ENCODE results near the gene TNNI3K.

Gene TNNI3K

GRCh38 chr1:74395571-74395970, 160.4 kb downstream of the TNNI3K start:
- DNase-seq = no peak

- no peak for DNase-seq
Observed at GRCh38 chr1:74396462-74396861, 161.3 kb downstream of the TNNI3K start.

DNA sequence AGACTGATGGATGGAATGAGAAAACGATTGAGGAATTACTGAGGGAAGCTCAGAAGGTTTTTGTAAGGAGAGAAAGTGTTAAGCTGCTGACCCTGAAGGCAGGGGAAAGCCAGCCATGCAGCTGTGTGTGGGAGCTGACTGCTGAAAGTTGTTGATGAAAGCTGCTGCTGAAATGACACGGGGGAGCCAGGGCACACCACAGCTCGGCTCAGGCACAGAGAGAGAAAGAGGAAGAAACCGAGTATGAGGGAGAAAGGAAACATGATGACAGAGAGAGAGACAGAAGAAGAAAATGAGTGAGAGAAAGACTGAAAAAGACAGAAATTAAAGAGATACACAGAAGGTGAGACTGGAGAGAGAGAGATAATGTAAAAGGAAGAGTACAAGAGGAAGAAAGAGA, 161.7 kb downstream of the TNNI3K start:
- DNase-seq = no peak

DNA sequence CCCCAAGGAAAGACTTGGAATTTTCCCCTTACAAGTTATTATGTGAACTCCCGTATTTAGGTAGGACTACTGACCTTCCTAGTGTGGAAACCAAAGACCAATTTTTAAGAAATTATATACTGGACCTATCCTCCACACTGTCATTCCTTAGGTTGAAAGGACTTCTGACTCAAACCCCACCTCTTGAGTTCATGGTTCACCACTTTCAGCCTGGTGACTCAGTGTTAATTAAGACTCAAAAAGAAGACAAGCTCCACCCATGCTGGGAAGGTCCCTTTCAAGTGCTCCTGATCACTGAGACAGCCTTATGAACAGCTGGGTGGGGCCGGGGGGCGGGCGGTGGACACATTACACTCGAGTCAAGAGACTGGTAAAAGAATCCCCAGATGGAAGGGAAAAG, 164.1 kb downstream of the TNNI3K start:
- no peak for DNase-seq

- DNase-seq = no peak
Observed at GRCh38 chr1:74402873-74403272, 167.7 kb downstream of the TNNI3K start.

- DNase-seq = no peak
Observed at GRCh38 chr1:74403606-74404005, 168.4 kb downstream of the TNNI3K start.

DNA sequence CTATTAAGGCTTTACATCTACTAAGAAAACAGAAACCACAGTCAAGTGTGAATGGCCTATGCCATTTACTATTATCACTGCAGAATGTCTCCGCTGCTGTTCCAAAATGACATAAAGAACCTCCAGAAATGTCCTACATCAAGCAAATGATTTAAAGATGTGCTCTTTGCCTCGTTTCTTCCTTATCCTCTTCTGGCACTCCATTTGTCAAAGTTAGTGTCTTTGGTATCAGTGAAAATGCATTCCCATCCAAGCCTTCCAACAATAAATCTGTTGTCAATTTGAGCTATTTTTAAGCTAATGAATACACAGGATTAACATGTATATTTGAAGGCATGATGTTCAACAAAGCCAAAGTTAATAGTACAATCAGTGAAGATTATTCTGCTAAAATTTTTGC, 171.6 kb downstream of the TNNI3K start:
- DNase-seq = no peak

GRCh38 chr1:74407902-74408301, 172.7 kb downstream of the TNNI3K start:
- DNase-seq = no peak

DNA sequence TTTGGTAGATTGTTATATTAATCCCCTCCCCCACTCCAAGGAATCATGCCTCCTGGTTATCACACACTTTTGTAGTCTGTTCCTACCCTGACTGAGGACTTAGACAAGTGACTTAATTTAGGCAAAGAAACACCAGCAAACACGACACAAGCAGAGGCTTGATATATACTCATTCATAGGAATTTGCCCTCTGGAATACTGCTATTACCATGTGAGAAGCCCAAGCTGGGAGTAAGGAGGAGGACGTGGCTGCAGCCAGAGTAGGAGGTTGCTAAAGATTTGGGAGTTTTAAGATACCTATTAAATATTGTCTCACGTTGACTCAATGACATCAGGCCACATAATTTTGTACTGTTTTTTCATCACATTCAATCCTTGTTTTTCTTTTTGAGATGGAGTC, 177.1 kb downstream of the TNNI3K start:
- no peak for DNase-seq

DNA sequence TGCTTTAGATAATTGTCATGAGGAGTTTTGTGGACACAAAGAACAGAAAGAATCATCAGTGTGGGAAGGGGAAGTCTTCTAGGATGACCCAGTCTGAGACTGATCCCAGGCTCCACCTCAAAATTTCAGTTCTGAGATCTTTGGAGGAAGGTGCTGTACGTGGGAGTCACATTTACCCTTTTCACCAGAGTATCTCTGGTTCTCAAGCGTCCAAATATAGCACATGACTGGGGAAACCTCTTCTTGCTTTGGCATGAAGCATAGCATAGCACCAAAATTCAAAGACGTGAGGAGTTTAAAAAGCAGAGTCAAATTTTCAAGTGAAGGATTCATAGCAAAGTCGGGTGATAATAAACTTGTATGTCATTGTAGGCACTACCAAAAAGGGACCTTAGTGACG, 180.7 kb downstream of the TNNI3K start:
- no peak for DNase-seq

- DNase-seq = no peak
Observed at GRCh38 chr1:74419611-74420010, 184.4 kb downstream of the TNNI3K start.

GRCh38 chr1:74420467-74420866, 185.3 kb downstream of the TNNI3K start:
- DNase-seq = no peak

GRCh38 chr1:74422421-74423292, 187.5 kb downstream of the TNNI3K start:
- DNase-seq = no peak

GRCh38 chr1:74423471-74423870, 188.3 kb downstream of the TNNI3K start:
- no peak for DNase-seq

- no peak for DNase-seq
Observed at GRCh38 chr1:74425676-74426075, 190.5 kb downstream of the TNNI3K start.

DNA sequence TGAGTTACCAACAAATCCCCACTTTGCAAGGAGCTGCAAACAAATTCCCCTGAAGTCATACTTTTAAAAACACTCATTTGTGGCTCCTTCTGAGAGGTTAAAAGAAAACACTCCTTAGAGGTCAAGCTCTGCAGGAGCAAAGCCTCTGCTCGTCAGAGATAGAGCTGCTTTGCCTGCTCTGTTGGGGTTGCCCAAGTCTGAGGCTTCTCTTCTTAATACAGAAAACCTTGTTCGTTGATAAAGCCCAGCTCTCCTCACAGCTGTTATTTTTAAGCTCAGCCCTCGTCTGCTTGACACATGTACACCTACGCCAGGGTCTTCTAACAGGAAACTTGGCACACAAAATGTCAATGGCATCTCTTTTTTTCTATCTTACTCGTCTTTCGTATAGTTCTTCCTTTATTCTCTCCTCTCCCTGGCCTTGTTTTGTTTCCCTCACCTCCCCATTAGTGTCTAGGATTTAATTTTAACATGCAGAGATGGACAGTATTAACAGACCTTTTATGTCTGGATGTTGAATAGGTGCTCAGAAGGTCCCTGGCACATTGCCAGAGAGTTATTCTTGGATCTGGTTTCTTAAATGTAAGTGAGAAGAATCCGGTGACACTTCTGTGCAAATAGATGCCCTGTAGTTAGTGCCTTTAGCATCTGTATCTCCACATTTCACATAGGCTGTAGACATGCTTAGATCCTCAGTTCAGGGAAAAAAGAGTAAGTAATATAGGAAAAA, 191.2 kb downstream of the TNNI3K start:
- no peak for DNase-seq

DNA sequence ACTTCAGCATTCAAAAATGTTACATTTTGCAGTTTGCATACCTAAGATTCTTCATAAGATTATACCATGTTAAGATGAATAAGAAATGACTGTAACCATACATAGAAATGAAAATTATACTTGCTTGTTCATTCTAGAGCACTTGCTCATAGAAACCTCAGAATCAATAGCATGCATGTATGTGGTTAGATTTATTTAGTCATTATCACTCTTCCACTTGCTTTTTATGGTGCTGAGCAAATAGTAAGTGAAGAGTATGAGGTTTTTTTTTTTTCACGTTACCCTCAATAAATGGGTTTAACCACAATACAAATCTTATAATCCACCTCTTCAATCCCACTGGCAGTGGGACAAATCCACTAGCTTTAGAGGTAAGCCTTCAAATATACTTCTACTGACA, 192.5 kb downstream of the TNNI3K start:
- no peak for DNase-seq

- no peak for DNase-seq
Observed at GRCh38 chr1:74429580-74429979, 194.4 kb downstream of the TNNI3K start.

DNA sequence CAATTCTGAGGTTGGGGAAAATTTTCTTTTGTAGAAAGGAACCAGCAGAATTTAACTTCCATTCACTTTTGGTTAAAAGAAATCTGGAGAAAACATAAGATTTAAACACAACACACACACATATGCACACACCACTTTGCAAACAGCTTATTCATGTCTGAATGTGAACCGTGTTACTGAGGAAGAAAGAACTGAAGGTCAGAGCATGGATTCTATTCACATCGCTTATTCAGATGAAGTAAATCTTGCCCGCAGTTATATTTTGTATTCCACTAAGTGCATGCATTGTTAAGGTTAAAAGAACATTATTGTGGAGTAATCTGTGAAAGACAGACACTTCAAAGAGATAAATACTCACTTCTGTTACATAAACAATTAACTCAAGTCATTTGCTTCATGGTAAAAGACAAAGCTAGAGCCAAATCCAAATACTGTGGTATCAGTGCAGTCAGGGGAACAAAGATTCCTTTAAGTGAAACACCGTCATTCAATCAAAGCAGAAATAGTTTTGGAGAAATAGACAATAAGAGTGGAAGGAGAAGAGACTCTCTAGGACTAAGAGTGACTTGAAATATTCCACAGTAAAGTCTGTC, 195.3 kb downstream of the TNNI3K start:
- DNase-seq = no peak

GRCh38 chr1:74431531-74431930, 196.3 kb downstream of the TNNI3K start:
- DNase-seq = no peak

DNA sequence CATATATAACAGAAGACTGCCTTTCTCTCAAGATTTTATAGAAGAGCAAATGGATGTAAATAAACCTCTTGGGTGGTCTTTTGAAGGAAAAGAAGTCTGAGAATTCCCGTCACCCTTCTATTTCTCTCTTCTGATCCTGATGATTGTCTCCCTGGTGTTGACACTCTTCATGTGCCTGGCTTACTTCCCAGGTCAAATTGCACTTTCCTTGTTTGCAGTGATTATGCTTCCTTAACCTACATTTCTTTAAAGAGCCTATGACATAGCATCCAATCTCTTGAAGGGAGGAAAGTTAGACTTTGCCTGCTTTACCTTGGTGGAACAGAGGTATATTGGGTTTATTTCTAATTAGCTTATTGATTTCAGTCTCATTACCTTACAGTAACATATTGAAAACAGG, 197.1 kb downstream of the TNNI3K start:
- no peak for DNase-seq

DNA sequence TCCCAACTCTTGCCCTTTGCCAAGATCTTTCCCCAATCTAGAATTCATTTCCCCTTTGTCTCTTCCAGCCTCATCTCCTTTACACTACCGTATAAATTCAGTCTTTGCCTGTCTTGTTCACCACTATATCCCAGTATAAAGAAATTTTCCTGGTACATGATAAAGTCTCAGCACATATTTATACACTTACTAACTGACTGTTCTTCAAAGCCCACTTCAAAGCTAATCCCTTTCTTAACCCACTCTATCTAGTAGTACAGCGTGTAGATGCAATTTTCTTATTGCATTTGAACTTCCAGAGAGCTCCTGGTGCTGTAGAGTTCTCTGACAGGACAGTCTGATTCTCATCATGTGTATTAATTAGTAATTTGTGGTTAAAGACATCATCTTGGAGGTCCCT, 199.1 kb downstream of the TNNI3K start:
- no peak for DNase-seq

DNA sequence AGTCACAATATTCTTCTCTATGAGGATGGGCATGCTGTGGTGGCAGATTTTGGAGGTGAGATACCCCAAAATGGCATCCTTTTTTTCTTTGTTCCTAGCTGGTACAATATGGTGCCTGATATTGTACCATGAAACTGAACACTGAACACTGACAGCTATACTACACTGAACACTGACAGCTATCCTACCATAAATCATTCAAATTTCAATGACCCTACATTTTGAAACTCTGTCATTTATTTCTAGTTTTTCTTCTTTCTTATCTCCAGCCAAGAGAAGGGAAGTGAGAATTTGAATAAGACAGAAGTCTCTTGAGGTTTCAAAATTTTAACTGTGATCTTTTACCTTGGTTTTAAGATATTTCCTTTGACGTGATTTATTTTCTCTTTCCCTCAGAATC, 200.9 kb downstream of the TNNI3K start:
- no peak for DNase-seq

GRCh38 chr1:74437035-74437434, 201.8 kb downstream of the TNNI3K start:
- DNase-seq = no peak

Measured in activated CD4-positive, alpha-beta T cell treated with anti-CD3 and anti-CD28 coated beads, Interleukin-2, amount 50 U/mL, for 1 hour (primary cell).